HG03135 (cell line): ENCODE results near the gene C1QTNF1.

Experiments used
- ATAC-seq: cut with Tn5 transposase; IDR thresholded peaks from one replicate; pipeline ENCODE4 v1.9.1; 2021; ENCODE audit warnings: mild to moderate bottlenecking, moderate library complexity; ENCODE audit not compliant: unreplicated experiment

C1QTNF1 gene

GRCh38 chr17:79038545-79039135 lies 14.7 kb downstream of the C1QTNF1 start:
- ATAC-seq = no peak

DNA sequence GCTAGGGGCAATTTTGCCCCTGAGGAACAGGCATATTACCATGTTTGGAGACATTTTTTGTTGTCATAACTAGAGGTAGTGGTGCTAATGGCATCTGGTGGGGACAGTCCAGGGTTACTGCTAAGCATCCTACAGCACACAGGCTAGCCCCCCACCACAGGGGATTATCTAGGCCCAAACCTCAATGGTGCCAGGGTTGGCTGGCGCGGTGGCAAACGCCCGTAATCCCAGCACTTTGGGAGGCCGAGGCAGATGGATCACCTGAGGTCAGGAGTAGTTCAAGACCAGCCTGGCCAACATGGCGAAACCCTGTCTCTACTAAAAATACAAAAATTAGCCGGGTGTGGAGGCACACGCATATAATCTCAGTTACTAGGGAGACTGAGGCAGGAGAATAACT lies 15.2 kb downstream of the C1QTNF1 start:
- no peak for ATAC-seq

- no peak for ATAC-seq
Measured at GRCh38 chr17:79039886-79040285, 15.9 kb downstream of the C1QTNF1 start.

GRCh38 chr17:79041041-79041570 lies 17.1 kb downstream of the C1QTNF1 start:
- no peak for ATAC-seq

DNA sequence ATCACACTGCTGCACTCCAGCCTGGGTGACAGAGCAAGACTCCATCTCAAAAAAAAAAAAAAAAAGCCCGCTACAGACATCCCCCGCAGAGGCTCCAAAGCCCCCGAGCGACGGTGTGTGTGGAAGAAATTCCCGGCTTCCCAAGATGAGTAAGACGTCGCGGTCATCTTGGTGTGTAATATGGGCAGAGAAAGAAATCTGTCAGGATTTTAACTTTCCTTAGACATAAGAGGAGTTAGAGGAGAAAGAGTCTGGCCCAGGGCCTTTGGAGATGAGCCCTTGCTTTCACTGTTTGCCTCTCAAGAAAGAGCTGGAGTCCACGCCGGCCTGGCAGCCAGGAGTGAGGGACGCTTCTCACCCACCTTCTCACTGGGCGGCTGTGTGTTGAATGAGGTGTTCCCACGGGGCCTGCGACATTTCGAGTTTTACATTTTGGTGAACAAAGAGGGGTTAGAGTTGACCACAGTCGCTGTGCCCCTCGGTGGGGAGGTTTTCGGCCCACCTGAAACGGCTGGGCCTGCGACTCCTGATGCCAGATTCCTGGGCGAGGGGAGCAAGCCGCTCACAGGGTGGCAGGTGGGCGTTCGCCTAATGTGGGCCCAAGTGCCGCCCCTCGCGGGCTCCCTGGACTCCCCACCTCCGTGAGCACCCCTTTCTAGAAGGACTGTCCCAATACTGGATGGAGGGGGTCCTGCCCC lies 17.9 kb downstream of the C1QTNF1 start:
- no peak for ATAC-seq

- no peak for ATAC-seq
Measured at GRCh38 chr17:79042421-79043190, 18.6 kb downstream of the C1QTNF1 start.

- no peak for ATAC-seq
Measured at GRCh38 chr17:79043191-79043930, 19.4 kb downstream of the C1QTNF1 start.

DNA sequence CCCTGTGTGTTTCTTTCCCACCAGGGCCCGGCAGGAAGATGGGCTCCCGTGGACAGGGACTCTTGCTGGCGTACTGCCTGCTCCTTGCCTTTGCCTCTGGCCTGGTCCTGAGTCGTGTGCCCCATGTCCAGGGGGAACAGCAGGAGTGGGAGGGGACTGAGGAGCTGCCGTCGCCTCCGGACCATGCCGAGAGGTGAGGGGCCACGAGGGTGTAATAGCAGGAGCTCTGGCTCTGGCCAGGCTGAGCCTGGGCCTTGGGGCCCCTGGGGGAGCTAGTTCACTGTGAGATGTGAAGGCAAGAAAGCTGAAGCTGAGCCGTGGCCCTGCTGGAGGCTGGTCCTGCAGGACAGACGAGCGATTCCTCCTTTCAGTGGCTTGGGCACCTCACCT lies 20.0 kb downstream of the C1QTNF1 start:
- no peak for ATAC-seq

GRCh38 chr17:79044462-79044861 lies 20.5 kb downstream of the C1QTNF1 start:
- no peak for ATAC-seq

GRCh38 chr17:79045001-79045729 lies 21.2 kb downstream of the C1QTNF1 start:
- no peak for ATAC-seq

DNA sequence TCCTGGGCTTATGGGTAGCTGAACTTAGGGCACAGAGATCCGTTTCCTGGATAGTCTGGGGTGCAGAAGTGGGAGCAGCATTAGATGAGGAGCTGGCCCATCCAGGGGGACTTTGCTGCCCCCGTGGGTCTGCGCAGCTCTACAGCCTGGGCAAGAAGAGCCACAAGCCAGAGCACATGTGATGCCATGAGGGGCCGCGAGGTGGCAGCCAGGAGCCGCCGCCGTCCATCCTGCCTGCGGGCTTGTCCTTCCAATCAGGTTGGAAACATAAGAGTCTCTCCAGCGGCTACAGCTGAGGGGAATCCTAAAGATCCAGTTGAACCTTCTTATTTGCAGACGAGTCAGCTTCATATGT lies 21.9 kb downstream of the C1QTNF1 start:
- no peak for ATAC-seq

GRCh38 chr17:79046197-79046915 lies 22.4 kb downstream of the C1QTNF1 start:
- ATAC-seq = no peak

DNA sequence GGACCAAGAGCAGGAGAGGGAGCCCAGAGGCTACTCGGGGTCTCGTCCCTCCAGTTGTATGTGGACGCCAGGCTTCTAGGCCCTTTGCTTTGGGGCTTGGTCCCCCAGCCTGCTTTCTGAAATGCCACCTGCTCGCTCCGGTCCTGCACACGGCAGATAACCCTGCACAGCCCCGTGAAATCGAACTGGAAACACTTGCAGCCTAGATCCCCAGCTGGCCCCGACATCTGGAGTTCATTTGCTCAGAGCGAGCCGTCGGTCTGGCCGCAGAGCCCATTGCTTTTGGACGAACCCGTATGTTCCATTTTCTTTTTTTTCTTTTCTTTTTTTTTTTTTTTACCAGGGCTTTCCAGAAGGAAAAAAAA lies 22.9 kb downstream of the C1QTNF1 start:
- no peak for ATAC-seq

DNA sequence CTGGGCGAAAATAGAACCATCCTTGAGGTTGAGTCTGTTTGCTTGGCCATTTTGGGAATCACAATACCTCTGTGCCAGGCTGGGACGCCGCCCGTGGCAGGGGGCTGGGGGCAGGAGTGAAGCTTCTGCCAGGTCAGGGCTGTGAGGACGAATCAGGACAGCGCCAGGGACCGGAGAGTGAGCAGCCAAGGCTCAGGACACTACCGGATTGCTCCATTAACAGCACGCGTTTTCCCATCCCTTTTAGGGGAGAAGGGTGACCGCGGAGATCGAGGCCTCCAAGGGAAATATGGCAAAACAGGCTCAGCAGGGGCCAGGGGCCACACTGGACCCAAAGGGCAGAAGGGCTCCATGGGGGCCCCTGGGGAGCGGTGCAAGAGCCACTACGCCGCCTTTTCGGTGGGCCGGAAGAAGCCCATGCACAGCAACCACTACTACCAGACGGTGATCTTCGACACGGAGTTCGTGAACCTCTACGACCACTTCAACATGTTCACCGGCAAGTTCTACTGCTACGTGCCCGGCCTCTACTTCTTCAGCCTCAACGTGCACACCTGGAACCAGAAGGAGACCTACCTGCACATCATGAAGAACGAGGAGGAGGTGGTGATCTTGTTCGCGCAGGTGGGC lies 23.4 kb downstream of the C1QTNF1 start:
- no peak for ATAC-seq

DNA sequence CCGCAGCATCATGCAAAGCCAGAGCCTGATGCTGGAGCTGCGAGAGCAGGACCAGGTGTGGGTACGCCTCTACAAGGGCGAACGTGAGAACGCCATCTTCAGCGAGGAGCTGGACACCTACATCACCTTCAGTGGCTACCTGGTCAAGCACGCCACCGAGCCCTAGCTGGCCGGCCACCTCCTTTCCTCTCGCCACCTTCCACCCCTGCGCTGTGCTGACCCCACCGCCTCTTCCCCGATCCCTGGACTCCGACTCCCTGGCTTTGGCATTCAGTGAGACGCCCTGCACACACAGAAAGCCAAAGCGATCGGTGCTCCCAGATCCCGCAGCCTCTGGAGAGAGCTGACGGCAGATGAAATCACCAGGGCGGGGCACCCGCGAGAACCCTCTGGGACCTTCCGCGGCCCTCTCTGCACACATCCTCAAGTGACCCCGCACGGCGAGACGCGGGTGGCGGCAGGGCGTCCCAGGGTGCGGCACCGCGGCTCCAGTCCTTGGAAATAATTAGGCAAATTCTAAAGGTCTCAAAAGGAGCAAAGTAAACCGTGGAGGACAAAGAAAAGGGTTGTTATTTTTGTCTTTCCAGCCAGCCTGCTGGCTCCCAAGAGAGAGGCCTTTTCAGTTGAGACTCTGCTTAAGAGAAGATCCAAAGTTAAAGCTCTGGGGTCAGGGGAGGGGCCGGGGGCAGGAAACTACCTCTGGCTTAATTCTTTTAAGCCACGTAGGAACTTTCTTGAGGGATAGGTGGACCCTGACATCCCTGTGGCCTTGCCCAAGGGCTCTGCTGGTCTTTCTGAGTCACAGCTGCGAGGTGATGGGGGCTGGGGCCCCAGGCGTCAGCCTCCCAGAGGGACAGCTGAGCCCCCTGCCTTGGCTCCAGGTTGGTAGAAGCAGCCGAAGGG lies 24.2 kb downstream of the C1QTNF1 start:
- no peak for ATAC-seq

GRCh38 chr17:79048826-79049755 lies 25.1 kb downstream of the C1QTNF1 start:
- ATAC-seq = no peak

DNA sequence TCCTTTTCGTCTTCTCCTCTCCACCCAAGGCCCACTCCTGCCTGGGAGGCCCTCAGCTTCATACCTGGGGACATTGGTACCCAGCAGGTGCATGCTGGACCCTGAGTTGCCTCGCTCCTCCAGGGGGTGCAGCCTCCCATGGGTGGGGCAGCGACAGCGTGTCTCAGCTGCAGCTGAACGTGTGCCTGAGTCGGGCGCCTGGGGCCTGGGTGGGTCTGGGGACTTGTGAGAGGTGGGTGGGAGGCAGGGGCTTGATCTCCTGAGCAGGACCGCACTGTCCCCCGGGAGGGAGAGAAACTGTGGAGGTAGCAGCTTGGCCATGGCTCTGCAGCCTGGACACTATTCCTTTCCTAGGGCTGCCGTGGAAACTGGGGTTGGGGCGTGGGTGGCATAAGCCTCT lies 25.9 kb downstream of the C1QTNF1 start:
- ATAC-seq = no peak
